ENCODE results near the gene CCDC180.

CCDC180 gene

GRCh38 chr9:97348871-97349270 is 41.4 kb downstream of the CCDC180 start:
- TF ChIP-seq, protein P1, sequence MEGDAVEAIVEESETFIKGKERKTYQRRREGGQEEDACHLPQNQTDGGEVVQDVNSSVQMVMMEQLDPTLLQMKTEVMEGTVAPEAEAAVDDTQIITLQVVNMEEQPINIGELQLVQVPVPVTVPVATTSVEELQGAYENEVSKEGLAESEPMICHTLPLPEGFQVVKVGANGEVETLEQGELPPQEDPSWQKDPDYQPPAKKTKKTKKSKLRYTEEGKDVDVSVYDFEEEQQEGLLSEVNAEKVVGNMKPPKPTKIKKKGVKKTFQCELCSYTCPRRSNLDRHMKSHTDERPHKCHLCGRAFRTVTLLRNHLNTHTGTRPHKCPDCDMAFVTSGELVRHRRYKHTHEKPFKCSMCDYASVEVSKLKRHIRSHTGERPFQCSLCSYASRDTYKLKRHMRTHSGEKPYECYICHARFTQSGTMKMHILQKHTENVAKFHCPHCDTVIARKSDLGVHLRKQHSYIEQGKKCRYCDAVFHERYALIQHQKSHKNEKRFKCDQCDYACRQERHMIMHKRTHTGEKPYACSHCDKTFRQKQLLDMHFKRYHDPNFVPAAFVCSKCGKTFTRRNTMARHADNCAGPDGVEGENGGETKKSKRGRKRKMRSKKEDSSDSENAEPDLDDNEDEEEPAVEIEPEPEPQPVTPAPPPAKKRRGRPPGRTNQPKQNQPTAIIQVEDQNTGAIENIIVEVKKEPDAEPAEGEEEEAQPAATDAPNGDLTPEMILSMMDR (IDR thresholded peaks at IDR 0.05; ENCODE audit: control insufficient read depth, insufficient read depth, low read depth, low read length, missing control alignments) = no peak
- DNase-seq (ENCODE audit: low read depth) = no peak
- no peak overlapping the region for H3K4me3 ChIP-seq (ENCODE audit: control insufficient read depth, low read depth, low read length)

GRCh38 chr9:97349400-97349799 is 41.9 kb downstream of the CCDC180 start:
- no peak for DNase-seq (ENCODE audit: low read depth)
- TF ChIP-seq, protein P1 (IDR thresholded peaks at IDR 0.05; ENCODE audit: control insufficient read depth, insufficient read depth, low read depth, low read length, missing control alignments) = no peak
- no peak overlapping the region for H3K4me3 ChIP-seq (ENCODE audit: control insufficient read depth, low read depth, low read length)

DNA sequence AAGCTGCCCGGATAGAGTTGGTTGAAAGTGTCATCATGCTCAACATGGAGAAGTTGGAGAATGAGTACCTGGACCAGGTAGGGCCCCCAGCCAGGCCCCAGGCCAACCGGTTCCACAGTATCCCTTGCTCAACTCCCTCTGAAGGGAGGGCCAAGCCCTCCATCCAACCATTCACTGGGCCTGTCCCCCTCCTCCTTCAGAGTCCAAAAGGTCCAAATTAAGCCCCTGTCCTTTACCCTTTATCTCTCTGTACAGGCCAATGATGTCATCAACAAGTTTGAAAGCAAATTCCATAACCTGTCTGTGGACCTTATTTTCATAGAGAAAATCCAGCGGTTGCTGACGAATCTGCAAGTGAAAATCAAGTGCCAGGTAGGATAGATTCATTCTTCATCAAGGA is 47.2 kb downstream of the CCDC180 start:
- DNase-seq (ENCODE audit: low read depth) = no peak
- TF ChIP-seq, protein P1 (IDR thresholded peaks at IDR 0.05; ENCODE audit: control insufficient read depth, insufficient read depth, low read depth, low read length, missing control alignments) = no peak
- no peak overlapping the region for H3K4me3 ChIP-seq (ENCODE audit: control insufficient read depth, low read depth, low read length)

GRCh38 chr9:97357056-97357455 is 49.6 kb downstream of the CCDC180 start:
- DNase-seq (ENCODE audit: low read depth) = no peak
- no peak overlapping the region for H3K4me3 ChIP-seq (ENCODE audit: control insufficient read depth, low read depth, low read length)
- TF ChIP-seq, protein P1 (IDR thresholded peaks at IDR 0.05; ENCODE audit: control insufficient read depth, insufficient read depth, low read depth, low read length, missing control alignments) = no peak
